Hepatocyte (in vitro differentiated cells): ENCODE results near the gene PRSS3.

ENCODE experiments used
- EZH2phosphoT487 ChIP-seq: fragments of 200-600 bp; sonication (generic); IDR thresholded peaks from one replicate; pipeline ENCODE4 v1.6.1; 2018; ENCODE audit warnings: antibody characterized with exemption, mild to moderate bottlenecking, low read depth, moderate library complexity; ENCODE audit not compliant: unreplicated experiment, severe bottlenecking
- TF ChIP-seq, protein P1 (sequence below): fragments of 200-600 bp; sonication (generic); IDR thresholded peaks from 2 replicates; pipeline ENCODE4 v1.5.1; 2016; ENCODE audit warnings: antibody characterized with exemption, mild to moderate bottlenecking; ENCODE audit not compliant: poor library complexity

DNA sequence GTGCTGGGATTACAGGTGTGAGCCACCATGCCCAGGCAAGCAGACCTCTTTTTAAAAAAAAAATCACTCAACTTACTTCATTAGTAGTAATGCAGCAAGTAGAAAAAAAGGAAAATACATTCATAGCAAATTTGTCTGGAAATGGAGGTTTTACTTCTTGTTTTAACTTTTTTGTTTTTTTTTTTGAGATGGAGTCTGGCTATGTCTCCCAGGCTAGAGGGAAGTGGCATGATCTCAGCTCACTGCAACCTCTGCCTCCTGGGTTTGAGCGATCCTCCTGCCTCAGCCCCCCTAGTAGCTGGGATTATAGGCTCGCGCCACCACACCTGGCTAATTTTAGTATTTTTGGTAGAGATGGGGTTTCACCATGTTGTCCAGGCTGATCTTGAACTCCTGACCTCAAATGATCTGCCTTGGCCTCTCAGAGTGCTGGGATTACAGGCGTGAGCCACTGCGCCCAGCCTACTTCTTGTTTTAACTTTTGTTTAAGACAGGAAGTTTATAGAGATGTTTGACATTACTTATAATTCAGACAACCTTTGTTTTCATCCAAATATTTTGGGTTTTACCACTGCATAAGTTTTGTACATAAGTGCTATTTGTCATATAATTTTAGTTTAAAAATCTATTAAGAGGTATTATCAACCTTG lies 48.1 kb downstream of the PRSS3 start:
- TF ChIP-seq, protein P1, sequence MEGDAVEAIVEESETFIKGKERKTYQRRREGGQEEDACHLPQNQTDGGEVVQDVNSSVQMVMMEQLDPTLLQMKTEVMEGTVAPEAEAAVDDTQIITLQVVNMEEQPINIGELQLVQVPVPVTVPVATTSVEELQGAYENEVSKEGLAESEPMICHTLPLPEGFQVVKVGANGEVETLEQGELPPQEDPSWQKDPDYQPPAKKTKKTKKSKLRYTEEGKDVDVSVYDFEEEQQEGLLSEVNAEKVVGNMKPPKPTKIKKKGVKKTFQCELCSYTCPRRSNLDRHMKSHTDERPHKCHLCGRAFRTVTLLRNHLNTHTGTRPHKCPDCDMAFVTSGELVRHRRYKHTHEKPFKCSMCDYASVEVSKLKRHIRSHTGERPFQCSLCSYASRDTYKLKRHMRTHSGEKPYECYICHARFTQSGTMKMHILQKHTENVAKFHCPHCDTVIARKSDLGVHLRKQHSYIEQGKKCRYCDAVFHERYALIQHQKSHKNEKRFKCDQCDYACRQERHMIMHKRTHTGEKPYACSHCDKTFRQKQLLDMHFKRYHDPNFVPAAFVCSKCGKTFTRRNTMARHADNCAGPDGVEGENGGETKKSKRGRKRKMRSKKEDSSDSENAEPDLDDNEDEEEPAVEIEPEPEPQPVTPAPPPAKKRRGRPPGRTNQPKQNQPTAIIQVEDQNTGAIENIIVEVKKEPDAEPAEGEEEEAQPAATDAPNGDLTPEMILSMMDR, result no peak
- no peak for TF ChIP-seq EZH2phosphoT487
